HG02623 (cell line): ENCODE data around the gene LRRD1.
"Not testable (repeated sequence)": the region's sequence is repeated elsewhere in the genome, so short reads cannot be mapped to it uniquely, and the experiment has no call there.

Experiments used
- ATAC-seq: cut with Tn5 transposase; IDR thresholded peaks from one replicate; pipeline ENCODE4 v1.9.1; 2021; ENCODE audit warnings: moderate library complexity; ENCODE audit not compliant: unreplicated experiment

LRRD1 gene

GRCh38 chr7:92142791-92143190 lies 36.2 kb downstream of the LRRD1 start:
- not testable (repeated sequence) for ATAC-seq

GRCh38 chr7:92141161-92141560 lies 37.8 kb downstream of the LRRD1 start:
- no peak for ATAC-seq

GRCh38 chr7:92137557-92137956 lies 41.4 kb downstream of the LRRD1 start:
- ATAC-seq: no peak

GRCh38 chr7:92135052-92135889 lies 43.7 kb downstream of the LRRD1 start:
- no peak for ATAC-seq

GRCh38 chr7:92134271-92135051 lies 44.5 kb downstream of the LRRD1 start, which contains the start of gene CYP51A1:
TSS of gene CYP51A1 (minus strand) at chr7:92134477. CDS start at chr7:92134364, 113 bp downstream.
- peak; percentile 91 for ATAC-seq

- peak; percentile 24 for ATAC-seq
These were observed 45.1 kb downstream of the LRRD1 start for GRCh38 chr7:92133737-92134270.

- peak; percentile 3 for ATAC-seq
These were observed 45.7 kb downstream of the LRRD1 start for GRCh38 chr7:92133133-92133736.

GRCh38 chr7:92131764-92132330 lies 47.1 kb downstream of the LRRD1 start:
- ATAC-seq: no peak

- no peak for ATAC-seq
These were observed 47.8 kb downstream of the LRRD1 start for GRCh38 chr7:92131093-92131492.

GRCh38 chr7:92121681-92122080 lies 57.3 kb downstream of the LRRD1 start:
- ATAC-seq: no peak

GRCh38 chr7:92119213-92119759 lies 59.7 kb downstream of the LRRD1 start:
- ATAC-seq: no peak

- ATAC-seq: no peak
These were observed 62.0 kb downstream of the LRRD1 start for GRCh38 chr7:92116949-92117348.

GRCh38 chr7:92115821-92116220 lies 63.1 kb downstream of the LRRD1 start:
- ATAC-seq: no peak

GRCh38 chr7:92110857-92111256 lies 68.1 kb downstream of the LRRD1 start:
- ATAC-seq: no peak

GRCh38 chr7:92108821-92109220 lies 70.1 kb downstream of the LRRD1 start:
- ATAC-seq: no peak

GRCh38 chr7:92102862-92103261 lies 76.1 kb downstream of the LRRD1 start:
- not testable (repeated sequence) for ATAC-seq

GRCh38 chr7:92100534-92100933 lies 78.4 kb downstream of the LRRD1 start:
- ATAC-seq: no peak

- ATAC-seq: no peak
These were observed 83.6 kb downstream of the LRRD1 start for GRCh38 chr7:92095380-92095779.
